ENCODE results near the gene SPATA20. TPM values are rescaled to one million over a fixed set of nuclear protein-coding genes. Genes with fewer than 3 reads are reported as not detected.

SPATA20 gene
- 10 to 100 TPM; 52.4 to 62.3 (median 58.4) TPM for total RNA-seq

- peak within 1 kb of the TSS; percentile 86 to 91 for H3K27ac ChIP-seq
- H3K4me3 ChIP-seq = peak within 1 kb of the TSS; percentile 65 to 81 (median 72)
These were observed at the start of gene SPATA20 for GRCh38 chr17:50547035-50547735. Gene SPATA20 (plus strand): TSS chr17:50547174. CDS start chr17:50547209, 35 bp downstream.

GRCh38 chr17:50498021-50498874 lies 48.7 kb upstream of the SPATA20 start:
- H3K27ac ChIP-seq = no peak overlapping the region
- H3K36me3 ChIP-seq = no peaks in the 10 kb centered on the region
- no peak for TF ChIP-seq POLR2AphosphoS5 (IDR thresholded peaks at IDR 0.05)
- TF ChIP-seq POLR2A (IDR thresholded peaks at IDR 0.05) = no peak
- no peak for TF ChIP-seq CTCF (IDR thresholded peaks at IDR 0.05)
- no peak overlapping the region for H3K4me3 ChIP-seq
- intact Hi-C loops (cut with DNase I; ENCODE audit: low total_unique reads) = no loop called here
- H3K27me3 ChIP-seq = no peaks in the 10 kb centered on the region
- no peaks in the 10 kb centered on the region for H3K4me1 ChIP-seq
- DNase-seq (ENCODE audit: low spot score in 2 of 2) = no peak
- H3K9me3 ChIP-seq = no peaks in the 10 kb centered on the region

More at GRCh38 chr17:50547035-50547735, at the start of gene SPATA20:
- peaks cover 0 to 3% of the 10 kb centered on the region in 2 donors for H3K4me1 ChIP-seq
- intact Hi-C loops (cut with DNase I; ENCODE audit: low total_unique reads) = loop anchor here (10.0 kb wide), 1 partner anchor 298 kb away; no protein-coding TSS in a partner anchor
- no peaks in the 10 kb centered on the region for H3K9me3 ChIP-seq
- DNase-seq (ENCODE audit: low spot score in 2 of 2) = peak; percentile 93
- TF ChIP-seq POLR2A (IDR thresholded peaks at IDR 0.05) (no peak), CTCF (IDR thresholded peaks at IDR 0.05) (peak; percentile 97 to 99 (median 97)), POLR2AphosphoS5 (IDR thresholded peaks at IDR 0.05) (peak in 1 of 3 donors; percentile 53)
- no peaks in the 10 kb centered on the region for H3K36me3 ChIP-seq
- H3K27me3 ChIP-seq = no peaks in the 10 kb centered on the region

GRCh38 chr17:50499270-50499669 lies 47.7 kb upstream of the SPATA20 start:
- Histone ChIP-seq H3K36me3 (no peaks in the 10 kb centered on the region), H3K4me1 (no peaks in the 10 kb centered on the region), H3K4me3 (no peak overlapping the region), H3K27me3 (no peaks in the 10 kb centered on the region), H3K9me3 (no peaks in the 10 kb centered on the region), H3K27ac (no peak overlapping the region)
- DNase-seq (ENCODE audit: low spot score in 2 of 2) = no peak
- intact Hi-C loops (cut with DNase I; ENCODE audit: low total_unique reads) = no loop called here
- no peak for TF ChIP-seq POLR2AphosphoS5 (IDR thresholded peaks at IDR 0.05)
- TF ChIP-seq POLR2A (IDR thresholded peaks at IDR 0.05) = no peak
- TF ChIP-seq CTCF (IDR thresholded peaks at IDR 0.05) = no peak

- no peaks in the 10 kb centered on the region for H3K27me3 ChIP-seq
- H3K27ac ChIP-seq = no peak overlapping the region
- intact Hi-C loops (cut with DNase I; ENCODE audit: low total_unique reads) = no loop called here
- H3K36me3 ChIP-seq = no peaks in the 10 kb centered on the region
- no peak for DNase-seq (ENCODE audit: low spot score in 2 of 2)
- no peaks in the 10 kb centered on the region for H3K9me3 ChIP-seq
- no peaks in the 10 kb centered on the region for H3K4me1 ChIP-seq
- no peak overlapping the region for H3K4me3 ChIP-seq
- TF ChIP-seq POLR2AphosphoS5 (IDR thresholded peaks at IDR 0.05) = no peak
- TF ChIP-seq POLR2A (IDR thresholded peaks at IDR 0.05) = no peak
- TF ChIP-seq CTCF (IDR thresholded peaks at IDR 0.05) = no peak
These were observed 47.3 kb upstream of the SPATA20 start for GRCh38 chr17:50499721-50500120.

- Histone ChIP-seq H3K27me3 (no peaks in the 10 kb centered on the region), H3K36me3 (no peaks in the 10 kb centered on the region), H3K27ac (no peak overlapping the region), H3K9me3 (no peaks in the 10 kb centered on the region), H3K4me3 (no peak overlapping the region), H3K4me1 (no peaks in the 10 kb centered on the region)
- TF ChIP-seq POLR2A (IDR thresholded peaks at IDR 0.05) = no peak
- peak in 2 of 3 donors; percentile 16 to 26 for TF ChIP-seq CTCF (IDR thresholded peaks at IDR 0.05)
- no peak for DNase-seq (ENCODE audit: low spot score in 2 of 2)
- intact Hi-C loops (cut with DNase I; ENCODE audit: low total_unique reads) = no loop called here
These were observed 45.9 kb upstream of the SPATA20 start for GRCh38 chr17:50501054-50501453.
